Neural progenitor cell (in vitro differentiated cells): Measurements from ENCODE around the gene NXPH2. TPM values are rescaled to one million over a fixed set of nuclear protein-coding genes. Genes with fewer than 3 reads are reported as not detected.

Experiments used
- DNase-seq: peaks from one replicate; pipeline ENCODE4 v3.0.0-alpha.2; 2016; ENCODE audit warnings: low spot score
- H2AFZ ChIP-seq: fragments of 200-600 bp; sonication (generic); replicated peaks from 2 replicates; pipeline ENCODE4 v1.6.1; 2016; ENCODE audit warnings: antibody characterized with exemption
- H3F3A ChIP-seq: fragments of 200-600 bp; sonication (generic); 2 replicates; pipeline ENCODE4 v1.6.1; 2016; ENCODE audit warnings: antibody characterized with exemption, low read depth
- H3K27ac ChIP-seq: fragments of 200-600 bp; sonication (generic); 2 replicates; pipeline ENCODE4 v1.5.1; 2016; ENCODE audit warnings: mild to moderate bottlenecking
- H3K27me3 ChIP-seq: fragments of 200-600 bp; sonication (generic); 2 replicates; pipeline ENCODE4 v1.6.1; 2016; ENCODE audit warnings: mild to moderate bottlenecking, moderate library complexity
- H3K36me3 ChIP-seq: fragments of 200-600 bp; sonication (generic); 2 replicates; pipeline ENCODE4 v1.5.1; 2016
- H3K4me1 ChIP-seq: fragments of 200-600 bp; sonication (generic); 2 replicates; pipeline ENCODE4 v1.6.1; 2016; ENCODE audit warnings: mixed run types
- H3K4me2 ChIP-seq: fragments of 200-600 bp; sonication (generic); 2 replicates; pipeline ENCODE4 v1.6.1; 2016
- H3K4me3 ChIP-seq: fragments of 200-600 bp; sonication (generic); 2 replicates; pipeline ENCODE4 v1.5.1; 2016
- H3K79me2 ChIP-seq: fragments of 200-600 bp; sonication (generic); 2 replicates; pipeline ENCODE4 v1.6.1; 2016; ENCODE audit warnings: low read depth
- H3K9ac ChIP-seq: fragments of 200-600 bp; sonication (generic); 2 replicates; pipeline ENCODE4 v1.6.1; 2016
- H3K9me3 ChIP-seq: fragments of 200-600 bp; sonication (generic); 2 replicates; pipeline ENCODE4 v1.5.1; 2016; ENCODE audit warnings: low read depth
- H4K20me1 ChIP-seq: fragments of 200-600 bp; sonication (generic); 2 replicates; pipeline ENCODE4 v1.6.1; 2016; ENCODE audit warnings: low read depth
- H3K27ac Mint-ChIP-seq: 3 replicates; pipeline ENCODE4 v1.8.0; 2021; ENCODE audit warnings: mixed read lengths
- H3K27me3 Mint-ChIP-seq: 2 replicates; pipeline ENCODE4 v1.8.0; 2022; ENCODE audit warnings: low read depth, mild to moderate bottlenecking, inconsistent platforms, moderate library complexity, mixed read lengths; ENCODE audit not compliant: insufficient read depth
- H3K36me3 Mint-ChIP-seq: 3 replicates; pipeline ENCODE4 v1.8.0; 2021; ENCODE audit warnings: mixed read lengths
- H3K4me1 Mint-ChIP-seq: 3 replicates; pipeline ENCODE4 v1.8.0; 2021; ENCODE audit warnings: mixed read lengths
- H3K4me3 Mint-ChIP-seq: 3 replicates; pipeline ENCODE4 v1.8.0; 2021; ENCODE audit warnings: mild to moderate bottlenecking, moderate library complexity, mixed read lengths
- H3K9me3 Mint-ChIP-seq: 3 replicates; pipeline ENCODE4 v1.8.0; 2020; ENCODE audit warnings: mixed read lengths
- EZH2 ChIP-seq: fragments of 200-600 bp; sonication (generic); IDR thresholded peaks from 2 replicates; pipeline ENCODE4 v1.6.1; 2017; ENCODE audit warnings: antibody characterized with exemption, mild to moderate bottlenecking, moderate library complexity
- EZH2phosphoT487 ChIP-seq: fragments of 200-600 bp; sonication (generic); IDR thresholded peaks from 2 replicates; pipeline ENCODE4 v1.6.1; 2017; ENCODE audit warnings: antibody characterized with exemption
- total RNA-seq: library from RNA; depleted of rRNA; stranded (reverse); fragments of >200 nt; gene quantifications from 2 replicates; pipeline ENCODE4 v1.2.3, GENCODE V29; 2015; ENCODE audit warnings: low replicate concordance
- TF ChIP-seq, protein P1 (sequence below): fragments of 200-600 bp; sonication (generic); IDR thresholded peaks from 2 replicates; pipeline ENCODE4 v1.5.1; 2017; ENCODE audit warnings: antibody characterized with exemption, mild to moderate bottlenecking

The NXPH2 gene
- total RNA-seq, 1 donor from 2014 or later: 4.3 TPM

DNA sequence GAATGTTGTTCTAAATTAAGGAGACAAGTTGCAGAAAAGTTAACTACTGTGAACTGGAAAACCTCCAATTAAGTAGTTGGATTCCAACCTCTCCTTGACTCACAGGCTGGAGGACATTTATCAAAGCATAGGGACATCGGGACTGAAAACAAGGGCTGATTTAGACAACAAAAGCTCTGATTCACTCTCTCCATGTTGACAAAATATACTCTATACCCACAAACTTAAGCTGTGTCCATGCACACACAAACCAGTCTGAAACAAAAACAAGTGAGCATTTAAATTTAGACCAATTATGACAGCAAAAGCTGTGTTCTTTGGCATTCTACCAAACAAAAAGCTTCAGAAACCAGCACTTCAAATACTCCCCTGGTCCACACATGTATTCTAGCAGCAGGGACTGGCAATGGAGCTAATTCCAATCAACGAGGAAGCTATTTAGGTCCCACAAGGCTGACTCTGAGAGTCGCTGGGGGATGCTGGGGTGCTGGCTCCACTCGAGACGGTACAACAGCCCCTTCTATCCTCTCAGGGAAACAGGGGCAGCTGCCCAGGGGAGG is 71.4 kb downstream of the NXPH2 start:
- Histone ChIP-seq H3K4me2 (no peak overlapping the region), H3K9me3 (no peaks in the 10 kb centered on the region), H3K36me3 (no peaks in the 10 kb centered on the region), H3K4me3 (no peak overlapping the region), H3K27me3 (no peaks in the 10 kb centered on the region), H3K79me2 (no peaks in the 10 kb centered on the region), H3K27ac (no peak overlapping the region), H3F3A (no peaks in the 10 kb centered on the region), H2AFZ (no peak overlapping the region), H4K20me1 (no peaks in the 10 kb centered on the region), H3K9ac (no peak overlapping the region), H3K4me1 (peaks cover 6% of the 10 kb centered on the region)
- TF ChIP-seq EZH2phosphoT487 (no peak), EZH2 (no peak)
- TF ChIP-seq, protein P1, sequence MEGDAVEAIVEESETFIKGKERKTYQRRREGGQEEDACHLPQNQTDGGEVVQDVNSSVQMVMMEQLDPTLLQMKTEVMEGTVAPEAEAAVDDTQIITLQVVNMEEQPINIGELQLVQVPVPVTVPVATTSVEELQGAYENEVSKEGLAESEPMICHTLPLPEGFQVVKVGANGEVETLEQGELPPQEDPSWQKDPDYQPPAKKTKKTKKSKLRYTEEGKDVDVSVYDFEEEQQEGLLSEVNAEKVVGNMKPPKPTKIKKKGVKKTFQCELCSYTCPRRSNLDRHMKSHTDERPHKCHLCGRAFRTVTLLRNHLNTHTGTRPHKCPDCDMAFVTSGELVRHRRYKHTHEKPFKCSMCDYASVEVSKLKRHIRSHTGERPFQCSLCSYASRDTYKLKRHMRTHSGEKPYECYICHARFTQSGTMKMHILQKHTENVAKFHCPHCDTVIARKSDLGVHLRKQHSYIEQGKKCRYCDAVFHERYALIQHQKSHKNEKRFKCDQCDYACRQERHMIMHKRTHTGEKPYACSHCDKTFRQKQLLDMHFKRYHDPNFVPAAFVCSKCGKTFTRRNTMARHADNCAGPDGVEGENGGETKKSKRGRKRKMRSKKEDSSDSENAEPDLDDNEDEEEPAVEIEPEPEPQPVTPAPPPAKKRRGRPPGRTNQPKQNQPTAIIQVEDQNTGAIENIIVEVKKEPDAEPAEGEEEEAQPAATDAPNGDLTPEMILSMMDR: no peak
- no peak overlapping the region for H3K27ac Mint-ChIP-seq
- DNase-seq: no peak
- H3K4me3 Mint-ChIP-seq: no peak overlapping the region
- no peaks in the 10 kb centered on the region for H3K9me3 Mint-ChIP-seq
- no peaks in the 10 kb centered on the region for H3K36me3 Mint-ChIP-seq
- peaks cover 7% of the 10 kb centered on the region for H3K4me1 Mint-ChIP-seq
- peaks cover 2% of the 10 kb centered on the region for H3K27me3 Mint-ChIP-seq

DNA sequence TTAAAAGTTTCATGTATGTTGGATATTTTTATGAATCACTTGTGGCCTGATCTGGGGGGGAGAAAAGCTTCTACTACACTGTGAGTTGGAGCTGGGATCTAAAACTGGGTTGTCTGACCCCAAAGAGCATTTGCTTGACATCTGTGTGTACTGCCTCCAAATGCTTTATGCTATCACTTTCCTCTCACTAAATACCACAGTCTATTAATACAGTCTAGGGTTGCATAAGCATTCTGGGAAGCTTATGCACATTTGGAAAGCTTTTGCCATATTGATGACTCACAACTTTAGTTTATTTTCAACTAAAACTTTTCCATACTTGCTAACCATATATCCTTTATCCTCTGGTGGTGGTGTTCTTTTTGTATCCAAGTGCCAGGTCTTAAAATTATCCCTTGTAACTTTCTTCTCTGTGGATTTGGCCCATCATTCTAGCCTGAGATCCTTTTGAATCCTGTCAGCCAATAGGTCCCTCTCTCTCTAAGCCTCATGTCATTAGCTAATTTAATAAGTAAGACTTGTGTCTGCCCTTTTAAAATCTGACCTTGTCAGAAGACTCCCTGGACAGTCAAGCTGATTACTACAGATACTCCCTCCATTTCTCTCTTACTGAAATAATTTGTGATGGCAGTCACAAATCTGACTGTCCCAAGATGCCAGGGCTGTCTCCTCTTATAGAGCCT is 72.7 kb downstream of the NXPH2 start:
- Mint-ChIP-seq H3K9me3 (no peaks in the 10 kb centered on the region), H3K27ac (no peak overlapping the region), H3K36me3 (no peaks in the 10 kb centered on the region), H3K4me1 (peaks cover 1% of the 10 kb centered on the region), H3K4me3 (no peak overlapping the region), H3K27me3 (peaks cover 2% of the 10 kb centered on the region)
- Histone ChIP-seq H3K9ac (no peak overlapping the region), H3K4me3 (no peak overlapping the region), H2AFZ (no peak overlapping the region), H3F3A (no peaks in the 10 kb centered on the region), H3K36me3 (no peaks in the 10 kb centered on the region), H4K20me1 (no peaks in the 10 kb centered on the region), H3K79me2 (no peaks in the 10 kb centered on the region), H3K4me2 (no peak overlapping the region), H3K27me3 (no peaks in the 10 kb centered on the region), H3K27ac (no peak overlapping the region), H3K4me1 (no peaks in the 10 kb centered on the region), H3K9me3 (no peaks in the 10 kb centered on the region)
- TF ChIP-seq, protein P1: no peak
- TF ChIP-seq EZH2 (no peak), EZH2phosphoT487 (no peak)
- no peak for DNase-seq

DNA sequence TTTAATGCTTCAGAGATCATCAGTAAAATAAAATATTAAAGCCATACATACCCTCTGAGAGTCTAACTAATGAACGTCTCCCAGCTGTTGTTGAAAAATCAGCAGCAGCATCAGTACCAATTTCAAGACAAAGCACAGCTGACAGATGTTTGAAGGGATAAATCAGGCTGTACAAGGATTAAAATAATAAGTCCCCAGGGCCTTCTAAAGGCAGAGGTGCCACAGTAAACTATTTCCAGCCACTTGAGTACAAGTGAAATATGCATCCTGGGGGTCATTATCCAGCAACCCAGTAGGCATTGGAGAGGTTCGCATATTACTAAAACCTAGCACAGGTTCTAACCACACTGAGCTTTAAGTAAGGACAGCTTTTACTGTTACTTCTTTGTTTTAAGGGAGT is 76.9 kb downstream of the NXPH2 start:
- no peak overlapping the region for H3K27ac ChIP-seq
- no peak overlapping the region for H3K4me3 ChIP-seq
- Mint-ChIP-seq H3K36me3 (no peaks in the 10 kb centered on the region), H3K9me3 (no peaks in the 10 kb centered on the region), H3K27me3 (peaks cover 2% of the 10 kb centered on the region), H3K4me3 (no peak overlapping the region), H3K27ac (no peak overlapping the region), H3K4me1 (peaks cover 5% of the 10 kb centered on the region)
- H3K4me1 ChIP-seq: no peaks in the 10 kb centered on the region
- no peaks in the 10 kb centered on the region for H4K20me1 ChIP-seq
- H2AFZ ChIP-seq: no peak overlapping the region
- no peaks in the 10 kb centered on the region for H3K9me3 ChIP-seq
- no peak for DNase-seq
- no peaks in the 10 kb centered on the region for H3K36me3 ChIP-seq
- H3K9ac ChIP-seq: no peak overlapping the region
- H3F3A ChIP-seq: no peaks in the 10 kb centered on the region
- TF ChIP-seq EZH2: no peak
- no peak for TF ChIP-seq EZH2phosphoT487
- TF ChIP-seq, protein P1: no peak
- H3K79me2 ChIP-seq: no peaks in the 10 kb centered on the region
- no peaks in the 10 kb centered on the region for H3K27me3 ChIP-seq
- no peak overlapping the region for H3K4me2 ChIP-seq
